IMR-90 (cell line): ENCODE data around the gene RAB11FIP4. TPM values are rescaled to one million over a fixed set of nuclear protein-coding genes. Genes with fewer than 3 reads are reported as not detected.

Experiments used
- ATAC-seq: fragments of 200-7000 bp; cut with Tn5 transposase; 2 replicates; pipeline ENCODE4 v1.9.1; 2020; ENCODE audit warnings: low read depth, mild to moderate bottlenecking, moderate library complexity
- BruUV-seq: library from RNA; stranded (reverse); fragments of 400-500 nt; replicated peaks from 2 replicates; lab custom pipeline; 2021; lab: Mats Ljungman, UMichigan
- CTCF ChIA-PET: fragments of 300-600 bp; formaldehyde crosslinking; extraction: SDS; loops from one replicate; lab custom pipeline; 2021; ENCODE audit warnings: antibody characterized with exemption; lab: Yijun Ruan, JAX
- POLR2A ChIA-PET: fragments of 300-600 bp; sonication (Branson Sonifier 250); formaldehyde crosslinking; loops from one replicate; lab custom pipeline; 2022; ENCODE audit warnings: antibody characterized with exemption; ENCODE audit not compliant: unreplicated experiment; lab: Charles Lee
- DNase-seq: peaks from one replicate; pipeline ENCODE4 v3.0.0; 2013
- H2AFZ ChIP-seq: replicated peaks from 2 replicates; pipeline ENCODE3; 2013; ENCODE audit warnings: low read length, mild to moderate bottlenecking; ENCODE audit not compliant: poor library complexity
- H2AK5ac ChIP-seq: 2 replicates; pipeline ENCODE4 v1.6.1; 2013; ENCODE audit warnings: low read depth, low read length, inconsistent platforms
- H2AK9ac ChIP-seq: replicated peaks from 2 replicates; pipeline ENCODE3; 2013; ENCODE audit warnings: mild to moderate bottlenecking, low read depth, low read length, moderate library complexity; ENCODE audit not compliant: poor library complexity
- H2BK120ac ChIP-seq: 2 replicates; pipeline ENCODE4 v1.6.1; 2013; ENCODE audit warnings: low read depth, low read length, inconsistent platforms
- H2BK15ac ChIP-seq: 3 replicates; pipeline ENCODE4 v1.6.1; 2013; ENCODE audit warnings: low read depth, low read length, inconsistent platforms
- H2BK20ac ChIP-seq: 2 replicates; pipeline ENCODE4 v1.6.1; 2013; ENCODE audit warnings: low read depth, mild to moderate bottlenecking, inconsistent platforms, low read length, moderate library complexity
- H2BK5ac ChIP-seq: 2 replicates; pipeline ENCODE4 v1.6.1; 2013; ENCODE audit warnings: mild to moderate bottlenecking, low read depth, low read length, inconsistent platforms; ENCODE audit not compliant: poor library complexity, severe bottlenecking
- H3K14ac ChIP-seq: replicated peaks from 2 replicates; pipeline ENCODE4 v1.6.1; 2013; ENCODE audit warnings: low read depth, low read length, inconsistent platforms
- H3K18ac ChIP-seq: 2 replicates; pipeline ENCODE4 v1.6.1; 2013; ENCODE audit warnings: low read depth, low read length, control low read depth
- H3K23ac ChIP-seq: 2 replicates; pipeline ENCODE4 v1.6.1; 2013; ENCODE audit warnings: low read depth, low read length, inconsistent platforms
- H3K27ac ChIP-seq: 2 replicates; pipeline ENCODE4 v1.5.1; 2013; ENCODE audit warnings: mild to moderate bottlenecking, control low read depth, low read length; ENCODE audit not compliant: insufficient read depth
- H3K27me3 ChIP-seq: 2 replicates; pipeline ENCODE4 v1.6.1; 2013; ENCODE audit warnings: low read length; ENCODE audit not compliant: control insufficient read depth, insufficient read depth
- H3K36me3 ChIP-seq: 2 replicates; pipeline ENCODE4 v1.6.1; 2013; ENCODE audit warnings: low read length, mixed read lengths; ENCODE audit not compliant: control insufficient read depth, insufficient read depth
- H3K4ac ChIP-seq: 2 replicates; pipeline ENCODE4 v1.6.1; 2013; ENCODE audit warnings: low read depth, low read length, inconsistent platforms
- H3K4me1 ChIP-seq: 2 replicates; pipeline ENCODE4 v1.6.1; 2013; ENCODE audit warnings: low read length, mixed read lengths; ENCODE audit not compliant: control insufficient read depth, insufficient read depth
- H3K4me2 ChIP-seq: 2 replicates; pipeline ENCODE4 v1.6.1; 2013; ENCODE audit warnings: low read depth, mild to moderate bottlenecking, control low read depth, low read length, moderate library complexity
- H3K4me3 ChIP-seq: 2 replicates; pipeline ENCODE4 v1.5.1; 2013; ENCODE audit warnings: low read depth, mild to moderate bottlenecking, control low read depth, low read length, moderate library complexity; ENCODE audit not compliant: insufficient read depth
- H3K56ac ChIP-seq: 2 replicates; pipeline ENCODE4 v1.6.1; 2013; ENCODE audit warnings: low read length, inconsistent platforms; ENCODE audit not compliant: insufficient read depth; ENCODE audit errors: extremely low read depth
- H3K79me1 ChIP-seq, 2 experiments: 2 replicates each; pipeline ENCODE4 v1.6.1; 2013; ENCODE audit warnings: low read length in 2 of 2, inconsistent platforms in 1 of 2, low read depth in 1 of 2
- H3K9ac ChIP-seq: 2 replicates; pipeline ENCODE4 v1.6.1; 2013; ENCODE audit warnings: low read depth, low read length, control low read depth
- H3K9me1 ChIP-seq: 2 replicates; pipeline ENCODE4 v1.6.1; 2013; ENCODE audit warnings: low read length, inconsistent platforms; ENCODE audit not compliant: insufficient read depth
- H3K9me3 ChIP-seq: 2 replicates; pipeline ENCODE4 v1.6.1; 2013; ENCODE audit warnings: low read length; ENCODE audit not compliant: control insufficient read depth, insufficient read depth
- H4K20me1 ChIP-seq: 2 replicates; pipeline ENCODE4 v1.6.1; 2013; ENCODE audit warnings: low read length, inconsistent platforms; ENCODE audit not compliant: insufficient read depth
- H4K5ac ChIP-seq: 2 replicates; pipeline ENCODE4 v1.6.1; 2013; ENCODE audit warnings: mild to moderate bottlenecking, low read depth, low read length, control low read depth
- H4K8ac ChIP-seq, 2 experiments: 2 replicates each; pipeline ENCODE4 v1.6.1; 2013; ENCODE audit warnings: low read depth in 2 of 2, low read length in 2 of 2, control low read depth in 1 of 2, inconsistent platforms in 1 of 2
- H4K91ac ChIP-seq: 2 replicates; pipeline ENCODE4 v1.6.1; 2013; ENCODE audit warnings: low read depth, low read length, inconsistent platforms; ENCODE audit not compliant: insufficient read depth
- CEBPB ChIP-seq: IDR thresholded peaks from 2 replicates; pipeline ENCODE4 v1.6.1; 2012; ENCODE audit warnings: low read depth, low read length, improper control_type of control experiment
- CHD1 ChIP-seq: IDR thresholded peaks from 2 replicates; pipeline ENCODE4 v1.6.1; 2012; ENCODE audit warnings: low read depth, low read length, improper control_type of control experiment
- FOS ChIP-seq: fragments of 150-350 bp; IDR thresholded peaks from 2 replicates; pipeline ENCODE4 v1.6.1; 2016; ENCODE audit warnings: low read depth, low read length
- MAFK ChIP-seq: IDR thresholded peaks from 2 replicates; pipeline ENCODE4 v1.6.1; 2012; ENCODE audit warnings: low read depth, low read length, improper control_type of control experiment
- MAZ ChIP-seq: IDR thresholded peaks from 2 replicates; pipeline ENCODE4 v1.6.1; 2012; ENCODE audit warnings: low read depth, mild to moderate bottlenecking, low read length, improper control_type of control experiment, moderate library complexity, borderline replicate concordance
- NFE2L2 ChIP-seq: fragments of 150-350 bp; IDR thresholded peaks from 2 replicates; pipeline ENCODE4 v1.6.1; 2016; ENCODE audit warnings: low read depth, mild to moderate bottlenecking, low read length
- POLR2A ChIP-seq: IDR thresholded peaks from 2 replicates; pipeline ENCODE4 v1.6.1; 2012; ENCODE audit warnings: mild to moderate bottlenecking, low read depth, low read length
- RAD21 ChIP-seq: IDR thresholded peaks from 2 replicates; pipeline ENCODE4 v1.6.1; 2012; ENCODE audit warnings: low read length, improper control_type of control experiment
- RCOR1 ChIP-seq: IDR thresholded peaks from 2 replicates; pipeline ENCODE4 v1.6.1; 2012; ENCODE audit warnings: mild to moderate bottlenecking, low read length, improper control_type of control experiment; ENCODE audit not compliant: insufficient replicate concordance
- whole genome bisulfite sequencing, 2 experiments: methylation state at CpG; one replicate each; pipeline versions ENCODE4 v1.1.5 to v1.1.7; 2013; ENCODE audit warnings: missing lambda C conversion rate in 2 of 2; ENCODE audit not compliant: insufficient read length in 1 of 2; ENCODE audit errors: extremely low coverage in 2 of 2; 5-methylcytosine and 5-hydroxymethylcytosine counted together
- dilution Hi-C: fragments of 300-500 bp; cut with HindIII; formaldehyde crosslinking; loops from one replicate; pipeline ENCODE4 v1.14.3; 2018; ENCODE audit warnings: low sequenced_read_pairs; ENCODE audit not compliant: unreplicated experiment
- in situ Hi-C: fragments of 300-500 bp; cut with MboI; formaldehyde crosslinking; loops from 3 replicates; pipeline ENCODE4 v1.14.3; 2019; ENCODE audit warnings: low sequenced_read_pairs, inconsistent platforms, mixed read lengths
- intact Hi-C: fragments of 100-400 bp; cut with micrococcal nuclease; formaldehyde crosslinking; loops from 2 replicates; pipeline ENCODE4 v1.10.0; 2022
- polyA plus RNA-seq, 3 experiments: library from polyadenylated mRNA; depleted of rRNA; stranded (reverse); fragments of >200 nt; gene quantifications; 2 replicates each; pipeline ENCODE4 v1.2.3, GENCODE V29; 2012; ENCODE audit warnings: low replicate concordance in 1 of 3
- total RNA-seq: library from RNA; depleted of rRNA; stranded (reverse); fragments of >200 nt; gene quantifications from 2 replicates; pipeline ENCODE4 v1.2.3, GENCODE V29; 2012
- TF ChIP-seq, protein P1 (sequence below): fragments of 150-350 bp; IDR thresholded peaks from 2 replicates; pipeline ENCODE4 v1.6.1; 2017; ENCODE audit warnings: mild to moderate bottlenecking, antibody characterized with exemption, low read length, low read depth
- TF ChIP-seq, protein P2 (sequence below): conservative IDR thresholded peaks from 2 replicates; pipeline ENCODE4 v1.5.1; 2012; ENCODE audit warnings: mild to moderate bottlenecking, low read depth, low read length, improper control_type of control experiment
- TF ChIP-seq, protein P3 (sequence below): fragments of 150-350 bp; IDR thresholded peaks from 2 replicates; pipeline ENCODE4 v1.6.1; 2016; ENCODE audit warnings: low read depth, mild to moderate bottlenecking, low read length, moderate library complexity, borderline replicate concordance

Gene RAB11FIP4
- total and polyA plus RNA-seq, 2 of the 4 experiments (the other 2 are of a cell fraction) = 0.68 to 1.1 TPM

DNA sequence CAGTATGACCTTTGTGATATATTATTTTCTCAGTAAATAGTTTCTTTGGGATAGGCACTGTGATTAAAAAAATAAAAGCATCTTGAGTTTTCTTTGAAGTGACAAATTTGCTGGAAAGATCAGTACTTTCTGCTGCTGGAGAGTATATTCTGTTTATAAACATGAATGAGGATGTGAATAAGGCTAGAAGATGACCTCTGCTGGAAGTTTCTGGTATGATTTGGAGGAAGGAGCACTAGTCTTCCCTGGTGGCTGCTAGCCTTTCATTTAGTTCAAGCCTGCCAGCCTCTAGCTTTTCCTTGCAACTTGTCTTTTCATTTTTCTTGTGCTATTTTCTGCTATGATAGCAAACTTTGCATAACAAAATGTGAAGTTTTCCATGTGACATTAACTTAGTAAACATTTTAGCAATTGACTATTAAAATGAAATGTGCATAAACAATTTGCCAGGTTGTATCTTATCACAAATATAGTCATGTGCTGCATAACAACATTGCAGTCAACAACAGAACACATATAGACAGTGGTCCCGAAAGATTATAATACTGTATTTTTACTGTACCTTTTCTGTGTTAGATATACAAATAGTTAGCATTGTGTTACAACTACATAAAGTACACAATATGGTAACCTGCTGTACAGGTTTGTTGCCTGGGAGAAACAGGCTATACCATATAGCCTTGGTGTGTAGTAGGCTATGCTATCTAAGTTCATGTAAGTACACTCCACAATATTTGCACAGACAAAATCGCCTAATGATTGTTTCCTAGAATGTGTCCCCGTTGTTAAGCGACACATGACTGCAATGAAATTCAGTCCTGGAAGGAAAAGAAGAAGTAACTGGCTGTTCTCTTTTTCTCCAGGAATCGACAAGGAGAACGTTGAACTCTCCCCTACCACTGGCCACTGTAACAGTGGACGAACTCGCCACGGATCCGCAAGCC lies 18.1 kb upstream of the RAB11FIP4 start (continued):
- TF ChIP-seq MAZ = no peak
- peak; percentile 69 for TF ChIP-seq RAD21

DNA sequence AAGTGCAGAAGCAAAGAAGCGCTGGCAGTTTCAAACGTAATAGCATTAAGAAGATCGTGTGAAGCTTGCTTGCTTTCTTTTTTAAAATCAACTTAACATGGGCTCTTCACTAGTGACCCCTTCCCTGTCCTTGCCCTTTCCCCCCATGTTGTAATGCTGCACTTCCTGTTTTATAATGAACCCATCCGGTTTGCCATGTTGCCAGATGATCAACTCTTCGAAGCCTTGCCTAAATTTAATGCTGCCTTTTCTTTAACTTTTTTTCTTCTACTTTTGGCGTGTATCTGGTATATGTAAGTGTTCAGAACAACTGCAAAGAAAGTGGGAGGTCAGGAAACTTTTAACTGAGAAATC lies 17.4 kb upstream of the RAB11FIP4 start:
- in situ Hi-C loops (no loop called here), dilution Hi-C loops (no loop called here), intact Hi-C loops (loop anchor here (5.0 kb wide), 3 partner anchors 122 to 362 kb away; no protein-coding TSS in a partner anchor)
- peaks cover 0 to 12% of the 10 kb centered on the region in 2 experiments; a peak in 2 of 4 replicates for H3K79me1 ChIP-seq
- 0 out of 2 replicates have a peak, but pooled peaks cover 3% of the 10 kb centered on the region for H4K20me1 ChIP-seq
- ATAC-seq (no peak), DNase-seq (no peak)
- H3K4ac ChIP-seq = no peak overlapping the region
- no peak overlapping the region for H4K5ac ChIP-seq
- no CpG with 5 or more reads among the region's 6 CpGs for whole genome bisulfite sequencing, 2 experiments
- H2BK20ac ChIP-seq = no peak overlapping the region
- H3K27ac ChIP-seq = no peak overlapping the region
- H4K8ac ChIP-seq = no peak overlapping the region
- H3K23ac ChIP-seq = no peak overlapping the region
- H3K18ac ChIP-seq = no peak overlapping the region
- H3K4me1 ChIP-seq = peaks cover 4% of the 10 kb centered on the region
- no peak overlapping the region for H3K4me3 ChIP-seq
- H2BK5ac ChIP-seq = no peak overlapping the region
- no peak overlapping the region for H3K56ac ChIP-seq
- no peaks in the 10 kb centered on the region for H3K9me3 ChIP-seq
- H2AFZ ChIP-seq = no peak overlapping the region
- no peak overlapping the region for H2BK15ac ChIP-seq
- H3K4me2 ChIP-seq = no peak overlapping the region
- no peak overlapping the region for H2AK5ac ChIP-seq
- no peak overlapping the region for H2BK120ac ChIP-seq
- no peak overlapping the region for H4K91ac ChIP-seq
- no peak overlapping the region for H3K14ac ChIP-seq
- ChIA-PET POLR2A (no interaction called here), CTCF (no interaction called here)
- no peak overlapping the region for H2AK9ac ChIP-seq
- H3K36me3 ChIP-seq = peaks cover 13% of the 10 kb centered on the region
- H3K9ac ChIP-seq = no peak overlapping the region
- no peaks in the 10 kb centered on the region for H3K27me3 ChIP-seq
- BruUV-seq = no TSS peak
- H3K9me1 ChIP-seq = 0 out of 2 replicates have a peak, but pooled peaks cover 5% of the 10 kb centered on the region
- no peak for TF ChIP-seq CHD1
- no peak for TF ChIP-seq RAD21
- TF ChIP-seq NFE2L2 = no peak
- no peak for TF ChIP-seq RCOR1
- TF ChIP-seq, protein P1, sequence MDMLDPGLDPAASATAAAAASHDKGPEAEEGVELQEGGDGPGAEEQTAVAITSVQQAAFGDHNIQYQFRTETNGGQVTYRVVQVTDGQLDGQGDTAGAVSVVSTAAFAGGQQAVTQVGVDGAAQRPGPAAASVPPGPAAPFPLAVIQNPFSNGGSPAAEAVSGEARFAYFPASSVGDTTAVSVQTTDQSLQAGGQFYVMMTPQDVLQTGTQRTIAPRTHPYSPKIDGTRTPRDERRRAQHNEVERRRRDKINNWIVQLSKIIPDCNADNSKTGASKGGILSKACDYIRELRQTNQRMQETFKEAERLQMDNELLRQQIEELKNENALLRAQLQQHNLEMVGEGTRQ = no peak
- TF ChIP-seq, protein P2, sequence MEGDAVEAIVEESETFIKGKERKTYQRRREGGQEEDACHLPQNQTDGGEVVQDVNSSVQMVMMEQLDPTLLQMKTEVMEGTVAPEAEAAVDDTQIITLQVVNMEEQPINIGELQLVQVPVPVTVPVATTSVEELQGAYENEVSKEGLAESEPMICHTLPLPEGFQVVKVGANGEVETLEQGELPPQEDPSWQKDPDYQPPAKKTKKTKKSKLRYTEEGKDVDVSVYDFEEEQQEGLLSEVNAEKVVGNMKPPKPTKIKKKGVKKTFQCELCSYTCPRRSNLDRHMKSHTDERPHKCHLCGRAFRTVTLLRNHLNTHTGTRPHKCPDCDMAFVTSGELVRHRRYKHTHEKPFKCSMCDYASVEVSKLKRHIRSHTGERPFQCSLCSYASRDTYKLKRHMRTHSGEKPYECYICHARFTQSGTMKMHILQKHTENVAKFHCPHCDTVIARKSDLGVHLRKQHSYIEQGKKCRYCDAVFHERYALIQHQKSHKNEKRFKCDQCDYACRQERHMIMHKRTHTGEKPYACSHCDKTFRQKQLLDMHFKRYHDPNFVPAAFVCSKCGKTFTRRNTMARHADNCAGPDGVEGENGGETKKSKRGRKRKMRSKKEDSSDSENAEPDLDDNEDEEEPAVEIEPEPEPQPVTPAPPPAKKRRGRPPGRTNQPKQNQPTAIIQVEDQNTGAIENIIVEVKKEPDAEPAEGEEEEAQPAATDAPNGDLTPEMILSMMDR = no peak
- TF ChIP-seq POLR2A = no peak
- TF ChIP-seq, protein P3, sequence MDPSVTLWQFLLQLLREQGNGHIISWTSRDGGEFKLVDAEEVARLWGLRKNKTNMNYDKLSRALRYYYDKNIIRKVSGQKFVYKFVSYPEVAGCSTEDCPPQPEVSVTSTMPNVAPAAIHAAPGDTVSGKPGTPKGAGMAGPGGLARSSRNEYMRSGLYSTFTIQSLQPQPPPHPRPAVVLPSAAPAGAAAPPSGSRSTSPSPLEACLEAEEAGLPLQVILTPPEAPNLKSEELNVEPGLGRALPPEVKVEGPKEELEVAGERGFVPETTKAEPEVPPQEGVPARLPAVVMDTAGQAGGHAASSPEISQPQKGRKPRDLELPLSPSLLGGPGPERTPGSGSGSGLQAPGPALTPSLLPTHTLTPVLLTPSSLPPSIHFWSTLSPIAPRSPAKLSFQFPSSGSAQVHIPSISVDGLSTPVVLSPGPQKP = no peak
- TF ChIP-seq MAFK = no peak
- TF ChIP-seq FOS = no peak
- TF ChIP-seq CEBPB = no peak
- TF ChIP-seq MAZ = no peak
